ENCODE results near the gene CFAP92.

Gene CFAP92

DNA sequence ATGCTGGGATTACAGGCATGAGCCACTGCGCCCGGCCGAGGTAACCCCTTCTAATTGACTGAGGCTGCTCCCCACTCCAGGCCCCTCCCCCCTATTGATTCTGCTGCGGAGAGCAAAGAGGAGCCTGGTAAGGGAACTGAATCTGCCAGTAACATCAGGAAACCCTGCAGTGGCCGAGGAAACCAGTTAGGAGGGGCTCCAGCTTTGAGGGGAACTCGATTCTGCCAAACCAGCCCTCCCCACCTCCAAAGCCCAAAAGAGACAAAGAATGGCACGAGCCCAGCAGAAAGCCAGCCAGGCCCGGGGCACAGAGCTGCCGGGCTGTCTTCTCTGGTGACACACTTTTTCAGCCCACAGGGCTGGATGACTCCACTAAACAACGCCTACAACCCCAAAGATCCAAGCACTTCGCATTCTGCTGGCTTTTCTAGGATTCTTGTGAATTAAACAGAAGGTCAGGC is 129.5 kb downstream of the CFAP92 start:
- no peak for DNase-seq

DNA sequence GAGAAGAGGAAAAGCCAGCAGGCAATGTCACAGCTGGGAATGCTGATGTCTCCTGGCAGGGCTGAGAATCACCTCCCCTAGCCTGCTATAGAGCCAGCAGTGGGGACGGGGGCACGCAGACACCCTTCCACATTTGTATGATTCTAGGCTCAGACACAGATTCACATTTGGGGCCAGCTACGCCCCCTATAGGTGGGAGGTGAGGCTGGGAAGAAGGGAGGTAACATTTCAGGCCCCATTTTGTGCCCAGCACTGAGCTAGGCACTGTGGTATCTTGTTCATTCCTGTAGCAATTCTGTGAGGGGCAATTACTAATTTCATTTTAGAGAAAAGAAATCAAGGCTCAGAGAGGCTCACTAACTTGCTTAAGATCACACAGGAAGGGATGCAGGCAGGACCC is 130.3 kb downstream of the CFAP92 start:
- DNase-seq: no peak

- no peak for DNase-seq
Measured at GRCh38 chr3:128861491-128861890, 132.4 kb downstream of the CFAP92 start.
